Nephron progenitor cell (in vitro differentiated cells): Measurements from ENCODE around the gene METTL4.

Experiments used
- DNase-seq: peaks from one replicate; pipeline ENCODE4 v3.0.0; 2021
- H3K27ac Mint-ChIP-seq: 2 replicates; pipeline ENCODE4 v1.8.0; 2021; ENCODE audit warnings: mild to moderate bottlenecking, moderate library complexity, mixed read lengths
- H3K27me3 Mint-ChIP-seq: 2 replicates; pipeline ENCODE4 v1.8.0; 2021; ENCODE audit warnings: mild to moderate bottlenecking, low read depth, mixed read lengths; ENCODE audit not compliant: poor library complexity
- H3K36me3 Mint-ChIP-seq: 2 replicates; pipeline ENCODE4 v1.8.0; 2021; ENCODE audit warnings: low read depth, mixed read lengths
- H3K4me1 Mint-ChIP-seq: 2 replicates; pipeline ENCODE4 v1.8.0; 2021; ENCODE audit warnings: mixed read lengths
- H3K4me3 Mint-ChIP-seq: 2 replicates; pipeline ENCODE4 v1.8.0; 2021; ENCODE audit warnings: mild to moderate bottlenecking, moderate library complexity, mixed read lengths
- H3K9me3 Mint-ChIP-seq: 2 replicates; pipeline ENCODE4 v1.8.0; 2021; ENCODE audit warnings: mild to moderate bottlenecking, moderate library complexity, mixed read lengths
- CTCF ChIP-seq: fragments of 200-600 bp; sonication (generic); IDR thresholded peaks from 2 replicates; pipeline ENCODE4 v1.5.0; 2021; ENCODE audit warnings: antibody characterized with exemption

The METTL4 gene

GRCh38 chr18:2571200-2572170 is at the start of gene METTL4, which contains the start of gene NDC80:
METTL4 (minus strand) TSS chr18:2571505; CDS start chr18:2567216, 4,289 bp downstream.
NDC80 (plus strand) TSS chr18:2571557; CDS start chr18:2572986, 1,429 bp downstream.
- peak; percentile 87 for DNase-seq
- TF ChIP-seq CTCF = no peak
- Mint-ChIP-seq H3K9me3 (no peaks in the 10 kb centered on the region), H3K27me3 (no peaks in the 10 kb centered on the region), H3K4me3 (peak within 1 kb of the TSS; percentile 96), H3K36me3 (peaks cover 22% of the 10 kb centered on the region), H3K4me1 (peaks cover 53% of the 10 kb centered on the region), H3K27ac (peak within 1 kb of the TSS; percentile 99)

- Mint-ChIP-seq H3K36me3 (peaks cover 32% of the 10 kb centered on the region), H3K9me3 (no peaks in the 10 kb centered on the region), H3K4me1 (no peaks in the 10 kb centered on the region), H3K27me3 (no peaks in the 10 kb centered on the region), H3K27ac (no peak overlapping the region), H3K4me3 (no peak overlapping the region)
- no peak for DNase-seq
- no peak for TF ChIP-seq CTCF
Measured at GRCh38 chr18:2618009-2618408, 46.7 kb upstream of the METTL4 start.

GRCh38 chr18:2617401-2617998 is 46.2 kb upstream of the METTL4 start:
- H3K27ac Mint-ChIP-seq = peak overlapping the region; percentile 14
- DNase-seq = no peak
- TF ChIP-seq CTCF = no peak

GRCh38 chr18:2612996-2613395 is 41.7 kb upstream of the METTL4 start:
- Mint-ChIP-seq H3K4me1 (no peaks in the 10 kb centered on the region), H3K27ac (no peak overlapping the region), H3K36me3 (peaks cover 68% of the 10 kb centered on the region), H3K27me3 (no peaks in the 10 kb centered on the region), H3K4me3 (no peak overlapping the region), H3K9me3 (no peaks in the 10 kb centered on the region)
- no peak for TF ChIP-seq CTCF
- no peak for DNase-seq

More at GRCh38 chr18:2617401-2617998, 46.2 kb upstream of the METTL4 start:
- Mint-ChIP-seq H3K4me1 (no peaks in the 10 kb centered on the region), H3K9me3 (no peaks in the 10 kb centered on the region), H3K36me3 (peaks cover 37% of the 10 kb centered on the region), H3K4me3 (no peak overlapping the region), H3K27me3 (no peaks in the 10 kb centered on the region)

- Mint-ChIP-seq H3K9me3 (no peaks in the 10 kb centered on the region), H3K27me3 (no peaks in the 10 kb centered on the region), H3K4me3 (no peak overlapping the region)
Measured at GRCh38 chr18:2610549-2610948, 39.2 kb upstream of the METTL4 start.

More at GRCh38 chr18:2610549-2610948, 39.2 kb upstream of the METTL4 start:
- TF ChIP-seq CTCF = no peak
- no peak for DNase-seq
- Mint-ChIP-seq H3K4me1 (no peaks in the 10 kb centered on the region), H3K36me3 (peaks cover 65% of the 10 kb centered on the region), H3K27ac (no peak overlapping the region)
